DMS 273 treated with DMSO at 0.1 percent for 48 hours (cell line): ENCODE results near the gene EGFR.

Source experiments
- DNase-seq: peaks from one replicate; lab custom pipeline; 2025; lab: John Stamatoyannopoulos, UW

Gene EGFR

DNA sequence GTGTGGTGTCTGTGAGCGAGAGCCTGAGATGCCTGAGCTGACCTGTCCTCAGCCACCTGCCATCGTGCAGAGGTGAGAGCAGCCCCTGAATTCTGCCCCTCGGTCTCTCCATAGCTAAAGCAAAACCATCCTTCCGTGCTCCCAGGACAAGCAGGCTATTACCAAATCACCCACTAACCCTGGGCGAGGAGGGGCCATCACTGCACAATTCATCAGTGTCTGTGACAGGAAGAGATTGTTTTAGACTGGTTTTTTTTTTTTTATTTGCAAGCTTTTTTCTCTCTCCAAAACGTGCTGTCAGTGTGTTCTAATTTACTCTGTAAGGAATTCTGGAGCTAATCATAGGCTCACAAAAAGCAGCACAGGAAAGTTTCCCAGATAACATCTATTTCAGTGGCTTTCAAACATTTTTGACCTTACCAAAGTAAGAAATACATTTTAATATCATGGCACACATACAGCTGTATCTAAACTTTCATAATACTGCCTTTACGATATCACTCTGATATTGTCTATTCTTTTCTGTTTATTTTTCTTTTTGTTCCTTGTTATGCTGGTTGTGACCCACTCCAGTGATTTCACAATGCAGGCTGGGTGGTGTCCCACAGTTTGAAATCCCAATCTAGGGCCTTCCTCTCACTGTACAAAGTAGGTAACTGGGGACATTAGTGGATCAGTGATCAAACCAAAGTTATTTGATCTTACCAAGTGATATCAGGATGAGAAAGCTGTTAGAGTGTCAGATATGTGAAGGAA lies 62.8 kb downstream of the EGFR start:
- DNase-seq = no peak

DNA sequence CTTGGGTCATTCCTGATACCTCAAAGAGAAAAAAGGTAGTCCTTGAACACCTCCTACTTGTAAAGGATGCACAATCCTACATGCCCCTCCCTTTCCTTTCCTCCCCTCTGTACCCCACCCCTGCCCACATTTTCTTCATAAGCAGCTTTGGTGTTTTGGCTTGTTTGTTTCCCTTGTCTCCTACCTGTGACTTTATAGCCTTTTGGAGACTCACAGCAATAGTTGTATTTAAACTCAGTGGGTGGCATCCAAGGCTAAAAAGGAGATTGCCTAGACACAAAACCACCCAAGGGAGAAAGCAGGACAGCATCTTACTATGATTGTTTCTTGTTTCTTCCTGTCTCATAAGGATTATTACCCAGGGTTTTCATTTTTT lies 63.4 kb downstream of the EGFR start:
- no peak for DNase-seq

DNA sequence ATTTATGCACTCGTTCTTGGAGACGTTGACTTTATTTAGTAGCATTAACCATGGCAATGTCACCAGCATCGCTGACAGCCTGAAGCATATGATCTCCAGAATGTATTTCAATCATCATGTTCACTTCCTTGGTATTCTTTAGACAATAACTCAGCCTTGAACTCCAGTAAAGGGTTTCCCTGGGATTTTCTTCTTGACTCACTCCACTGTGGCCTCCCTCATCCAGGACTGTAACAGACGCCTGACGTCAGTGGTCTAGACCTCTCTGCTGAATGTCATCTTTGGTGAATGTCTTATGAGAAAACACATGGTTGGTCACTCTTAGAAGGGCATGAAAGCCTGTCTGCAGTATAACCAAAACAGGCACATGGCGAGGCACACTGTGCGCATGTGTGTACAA lies 64.4 kb downstream of the EGFR start:
- no peak for DNase-seq

DNA sequence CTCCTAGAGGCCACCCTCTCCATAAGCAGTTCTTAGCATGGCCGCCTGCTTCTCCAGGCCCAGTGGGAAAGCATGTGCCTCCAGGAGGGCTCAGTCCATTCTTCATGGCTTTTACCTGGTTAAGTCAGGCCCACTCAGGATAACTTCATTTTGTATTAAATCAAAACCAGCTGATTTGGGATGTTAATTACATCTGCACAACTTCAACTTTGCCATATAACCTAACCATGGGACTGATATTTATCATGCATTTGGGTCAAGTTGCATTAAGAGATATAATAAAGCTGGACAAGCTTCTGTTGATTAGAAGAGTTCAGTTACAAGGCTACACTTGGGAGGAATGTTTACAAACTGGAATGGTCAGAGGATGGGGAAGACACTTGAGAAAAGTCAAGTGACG lies 65.5 kb downstream of the EGFR start:
- DNase-seq = no peak

DNA sequence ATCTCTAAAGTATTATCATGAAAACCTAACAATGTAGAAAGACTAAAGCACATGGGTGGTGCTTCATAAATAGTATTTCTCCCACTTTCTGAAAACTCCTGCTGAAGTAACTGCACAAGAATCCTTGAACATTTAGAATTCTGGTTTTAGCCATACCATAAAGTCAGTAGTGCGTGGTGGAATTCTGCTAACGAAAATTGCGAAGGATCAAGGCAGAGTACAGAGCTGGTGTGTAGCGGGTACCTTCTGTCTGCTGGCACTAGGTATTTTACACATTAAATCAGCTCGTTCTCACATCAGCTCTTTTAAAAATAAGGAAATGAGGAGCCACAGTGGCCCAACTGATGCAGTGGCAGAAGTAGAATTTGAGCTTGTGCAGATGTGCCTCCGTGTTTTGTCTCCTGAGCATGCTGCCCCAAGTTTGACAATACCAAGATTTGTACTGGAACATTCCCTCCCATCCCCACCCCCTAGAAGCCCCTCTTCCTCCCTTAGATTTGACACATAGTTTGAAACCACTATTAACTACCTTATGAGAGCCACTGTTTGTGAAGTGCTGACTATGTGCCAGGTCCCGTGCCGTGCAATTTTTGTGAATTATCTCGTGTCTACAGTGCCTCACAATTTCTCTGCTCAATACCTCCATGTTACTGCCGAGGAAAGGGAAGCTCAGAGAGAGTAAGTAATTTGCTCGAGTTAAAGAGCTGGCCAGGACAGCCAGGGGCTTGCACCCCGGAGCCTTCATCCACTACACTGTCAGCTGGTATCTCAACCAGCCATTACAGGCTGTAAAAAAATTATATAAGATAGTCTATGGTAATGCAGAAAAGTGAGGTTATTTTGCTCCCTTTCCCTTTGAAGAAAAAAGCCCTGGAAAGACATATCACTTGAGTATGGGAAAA lies 66.9 kb downstream of the EGFR start:
- DNase-seq = no peak

DNA sequence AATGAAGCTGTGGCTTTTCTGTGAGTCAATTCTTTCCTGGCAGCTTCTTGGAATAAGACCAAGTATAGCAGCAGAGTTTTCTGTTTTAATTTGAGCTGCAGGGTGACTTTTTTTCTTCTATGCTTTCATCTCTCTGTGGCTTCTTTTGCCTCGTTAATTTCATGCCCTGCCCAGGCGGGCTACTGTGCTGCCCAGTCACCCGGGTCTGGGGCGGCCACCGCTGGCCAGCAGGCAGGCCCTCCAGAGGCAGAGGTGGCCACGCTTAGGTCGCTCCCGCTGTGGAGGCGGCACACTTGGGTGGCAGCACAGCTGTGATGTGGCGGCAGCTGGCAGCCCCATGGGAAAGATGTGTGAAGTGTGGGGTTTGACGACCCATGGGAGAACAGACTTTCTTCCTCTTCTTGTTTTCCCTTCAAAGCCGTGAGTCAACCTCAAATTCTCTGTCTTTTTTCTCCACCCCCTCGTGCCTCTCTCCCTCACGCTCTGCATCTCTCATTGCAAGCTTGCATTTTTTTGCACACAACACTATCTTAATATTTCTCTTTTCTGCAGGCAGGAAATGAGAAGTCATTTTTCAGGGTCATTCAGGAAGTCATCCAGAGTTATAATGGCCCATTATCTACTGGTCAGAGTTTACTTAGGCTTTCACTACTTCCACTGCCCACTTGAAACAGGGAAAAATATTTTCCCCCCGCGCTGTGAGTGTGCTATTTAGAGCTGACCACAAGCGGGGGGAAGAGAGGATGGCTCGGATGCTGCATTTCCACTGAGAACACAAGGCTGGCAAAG lies 67.8 kb downstream of the EGFR start:
- DNase-seq = no peak

DNA sequence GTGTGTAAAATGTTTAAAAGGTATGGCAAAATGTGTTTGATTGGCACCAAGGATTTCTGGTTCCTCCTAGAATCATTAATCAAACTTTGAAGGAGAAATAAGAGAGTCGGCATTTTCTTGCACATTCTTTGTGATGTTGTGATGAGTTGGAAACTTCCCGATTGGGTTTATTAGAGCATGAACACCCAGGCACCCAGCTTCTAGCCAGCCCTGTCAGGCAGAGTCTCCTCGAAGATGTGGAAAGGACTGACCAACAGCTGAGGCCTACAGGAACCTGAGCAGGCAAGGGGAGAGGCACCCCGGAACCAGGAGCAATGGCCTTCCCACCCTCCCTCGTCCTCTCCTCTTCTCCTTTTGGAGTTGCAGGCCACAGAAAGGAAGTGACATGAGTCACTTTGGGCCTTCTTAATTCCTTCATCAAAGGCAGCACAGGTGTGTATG lies 68.7 kb downstream of the EGFR start:
- DNase-seq = no peak

DNA sequence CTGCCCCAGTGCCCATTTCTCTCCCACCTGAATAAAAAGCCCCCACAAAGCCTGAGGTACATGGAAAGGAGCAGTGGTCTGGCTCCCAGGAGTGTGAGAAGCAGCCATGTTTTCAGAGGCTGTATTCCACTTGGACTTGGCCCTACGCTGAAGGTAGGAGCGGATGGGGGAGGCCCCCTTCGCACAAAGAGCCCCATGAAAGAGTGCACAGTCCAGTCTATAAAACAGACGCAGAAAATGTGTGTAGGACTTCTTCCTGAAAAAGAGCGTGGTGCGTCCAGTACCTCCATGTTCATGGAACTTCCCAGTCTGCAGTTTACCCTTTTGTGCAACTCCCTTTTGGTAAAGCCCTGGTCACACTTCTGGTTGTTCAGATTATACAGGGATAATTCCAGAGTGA lies 69.3 kb downstream of the EGFR start:
- DNase-seq = no peak

DNA sequence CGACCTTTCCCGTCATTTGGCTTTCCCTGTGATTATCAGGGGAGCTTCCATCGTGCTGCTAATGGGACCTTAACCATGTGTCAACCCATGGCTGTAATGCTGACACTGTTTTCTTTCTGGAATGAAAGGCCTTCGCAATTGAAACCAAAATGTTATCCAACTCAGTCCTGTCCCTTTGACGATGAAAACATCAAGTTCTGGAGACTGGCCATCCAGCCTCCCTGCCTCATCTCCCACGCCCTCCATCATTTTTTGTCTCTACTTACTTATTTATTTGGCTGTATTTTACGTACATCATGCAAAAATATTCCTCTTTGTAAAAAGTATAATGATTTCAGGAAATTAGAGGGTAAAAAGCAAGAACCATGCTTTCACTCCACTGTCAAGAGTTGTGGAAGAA lies 69.8 kb downstream of the EGFR start:
- DNase-seq = no peak

DNA sequence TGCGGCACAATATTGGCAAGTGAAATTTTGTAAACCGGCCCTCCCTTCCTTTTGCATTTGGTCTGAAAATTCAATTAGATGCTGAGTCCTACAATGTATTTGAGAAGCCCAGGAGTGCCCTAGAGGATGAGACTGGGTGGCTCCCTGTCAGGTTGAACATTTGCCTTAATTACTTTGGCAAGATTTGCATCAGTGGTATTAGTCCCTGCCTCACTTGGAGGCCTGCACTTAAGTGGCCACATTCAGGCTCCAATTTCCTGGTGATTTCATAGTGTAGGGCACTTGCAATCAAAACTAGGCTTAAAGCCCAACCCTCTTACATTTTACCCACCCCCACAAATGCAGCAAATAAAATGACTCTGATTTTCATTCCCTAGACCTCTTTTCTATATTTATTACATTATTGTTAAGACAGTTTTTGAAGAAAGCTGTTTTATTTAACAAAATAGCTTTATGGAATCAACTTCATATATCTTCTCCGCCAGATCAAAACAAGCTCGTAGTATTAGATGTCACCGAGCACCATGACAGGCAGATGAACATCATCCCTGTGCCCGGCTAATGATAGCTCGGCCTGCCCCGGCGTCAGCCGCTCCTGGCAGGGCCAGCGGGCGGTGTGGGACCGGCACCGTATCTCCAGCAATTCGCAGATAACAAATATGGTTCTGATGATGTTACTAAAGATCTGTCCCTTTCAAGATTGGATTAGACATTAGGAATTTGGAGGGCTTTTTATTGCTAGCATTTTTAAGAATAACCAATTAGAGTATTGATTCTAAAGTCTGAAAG lies 73.6 kb downstream of the EGFR start:
- DNase-seq = no peak

DNA sequence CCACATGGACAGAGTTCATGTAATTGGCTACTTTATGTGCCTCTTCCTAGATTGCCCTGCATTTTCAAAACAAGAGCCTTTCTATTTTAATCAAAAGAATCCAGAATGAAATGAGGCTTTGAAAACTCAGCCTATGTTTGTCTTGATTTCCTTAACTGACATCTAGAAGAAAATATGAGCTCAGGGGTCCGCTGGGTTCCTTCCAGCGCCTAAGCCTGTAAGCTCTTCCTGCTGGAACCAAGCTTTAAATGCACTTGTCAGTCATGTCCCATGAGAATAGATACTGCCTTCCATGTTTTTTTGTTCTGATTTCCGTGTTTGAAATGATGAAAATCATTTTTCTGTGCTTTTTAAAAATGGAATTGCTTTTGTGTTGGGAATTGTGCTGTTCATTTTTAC lies 74.2 kb downstream of the EGFR start:
- no peak for DNase-seq

DNA sequence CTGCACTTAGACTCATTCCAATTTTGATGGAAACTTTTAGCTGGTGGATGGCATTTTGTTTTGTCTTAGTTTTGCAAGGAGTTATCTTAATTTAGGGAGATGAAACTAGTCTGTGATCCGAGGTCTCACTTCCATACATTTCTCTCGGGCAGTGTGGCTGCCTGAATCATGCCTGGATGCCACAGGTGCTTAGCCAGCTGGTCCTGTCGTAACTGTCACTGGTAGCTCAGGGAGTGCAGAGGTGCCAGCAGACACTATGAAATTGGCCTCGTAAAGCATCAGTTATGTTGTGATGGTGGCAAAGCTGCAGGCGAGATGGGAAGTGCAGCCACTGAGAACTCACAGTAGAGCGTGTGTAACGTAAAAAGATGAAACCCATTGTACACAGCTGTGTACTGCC lies 74.9 kb downstream of the EGFR start:
- DNase-seq = no peak

DNA sequence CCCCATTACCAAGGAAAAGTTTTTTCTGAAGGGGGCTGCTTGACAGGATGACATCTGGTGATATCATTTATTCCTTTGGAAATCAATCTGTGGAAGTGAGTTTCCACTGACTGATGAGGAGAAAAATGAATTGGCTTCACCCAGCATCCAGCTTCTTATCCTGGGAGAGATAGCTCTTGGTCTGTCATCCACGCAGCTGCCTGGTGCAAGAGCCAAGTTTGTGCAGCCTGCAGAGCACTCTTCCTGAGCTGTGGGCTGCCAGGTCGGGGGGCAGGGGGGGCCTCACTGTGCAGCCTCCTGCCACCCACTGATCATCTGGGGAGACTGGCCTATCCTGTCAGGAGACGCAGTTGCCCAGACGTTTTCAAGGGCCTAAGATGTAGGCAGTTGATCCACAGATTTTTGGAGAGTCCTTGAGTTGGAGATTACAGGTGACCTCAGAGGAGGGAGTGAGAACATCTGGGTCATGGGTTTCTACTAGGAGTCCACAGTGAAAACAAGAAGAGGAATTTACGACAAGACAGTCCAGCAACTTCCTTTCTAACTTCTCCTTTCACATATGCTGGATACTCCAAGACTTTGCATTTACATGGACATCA lies 75.4 kb downstream of the EGFR start:
- DNase-seq = no peak

DNA sequence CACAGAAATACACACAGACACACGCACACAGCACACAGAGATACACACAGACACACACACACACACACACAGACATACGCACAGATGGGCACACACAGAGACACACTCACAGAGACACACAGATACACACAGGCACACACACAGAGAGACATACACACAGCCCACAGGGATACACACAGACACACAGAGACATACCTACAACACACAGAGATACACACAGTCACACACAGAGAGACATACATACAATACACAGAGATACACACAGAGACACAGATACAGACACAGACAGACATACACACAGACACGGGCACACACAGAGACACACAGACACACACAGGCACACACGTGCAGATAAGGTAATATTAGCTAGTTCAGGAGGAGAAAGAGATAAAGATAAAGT lies 76.9 kb downstream of the EGFR start:
- DNase-seq = no peak

DNA sequence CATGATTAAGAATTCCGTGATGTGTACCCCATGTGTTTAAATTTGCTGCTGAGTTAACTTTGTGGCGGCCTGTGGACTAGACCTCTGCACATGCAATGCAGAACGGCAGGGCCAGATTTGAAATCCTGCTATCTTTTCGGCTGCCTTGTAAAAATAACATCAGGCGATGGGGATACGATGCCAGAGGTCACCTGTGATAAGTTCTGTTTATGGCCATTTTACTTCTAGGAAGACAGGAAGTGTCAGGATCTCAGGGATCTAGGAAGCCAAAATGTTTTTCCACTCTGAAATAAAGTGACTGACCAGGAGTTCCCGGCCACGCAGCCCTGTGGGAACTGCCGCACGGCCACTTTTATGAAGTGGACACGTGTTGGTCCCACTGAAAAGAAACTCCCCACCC lies 77.5 kb downstream of the EGFR start:
- DNase-seq = no peak

DNA sequence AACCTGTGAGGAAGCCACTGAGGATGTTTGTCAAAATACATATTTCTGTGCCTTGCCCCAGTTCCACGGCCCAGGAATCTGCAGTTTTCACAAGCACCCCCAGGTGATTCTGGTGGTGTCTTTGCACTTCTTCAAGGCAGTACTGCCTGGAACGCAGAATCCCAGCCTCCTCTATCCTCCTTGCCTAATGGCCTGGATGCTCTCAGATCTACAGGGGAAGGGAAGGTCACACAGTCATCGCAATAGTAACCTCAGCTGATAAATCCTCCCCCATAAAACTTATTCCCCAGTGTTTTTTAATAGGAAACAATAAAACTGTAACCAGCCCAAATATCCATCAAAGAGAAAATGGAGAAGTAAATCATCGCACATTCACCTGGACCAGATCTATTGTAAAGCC lies 78.3 kb downstream of the EGFR start:
- no peak for DNase-seq

DNA sequence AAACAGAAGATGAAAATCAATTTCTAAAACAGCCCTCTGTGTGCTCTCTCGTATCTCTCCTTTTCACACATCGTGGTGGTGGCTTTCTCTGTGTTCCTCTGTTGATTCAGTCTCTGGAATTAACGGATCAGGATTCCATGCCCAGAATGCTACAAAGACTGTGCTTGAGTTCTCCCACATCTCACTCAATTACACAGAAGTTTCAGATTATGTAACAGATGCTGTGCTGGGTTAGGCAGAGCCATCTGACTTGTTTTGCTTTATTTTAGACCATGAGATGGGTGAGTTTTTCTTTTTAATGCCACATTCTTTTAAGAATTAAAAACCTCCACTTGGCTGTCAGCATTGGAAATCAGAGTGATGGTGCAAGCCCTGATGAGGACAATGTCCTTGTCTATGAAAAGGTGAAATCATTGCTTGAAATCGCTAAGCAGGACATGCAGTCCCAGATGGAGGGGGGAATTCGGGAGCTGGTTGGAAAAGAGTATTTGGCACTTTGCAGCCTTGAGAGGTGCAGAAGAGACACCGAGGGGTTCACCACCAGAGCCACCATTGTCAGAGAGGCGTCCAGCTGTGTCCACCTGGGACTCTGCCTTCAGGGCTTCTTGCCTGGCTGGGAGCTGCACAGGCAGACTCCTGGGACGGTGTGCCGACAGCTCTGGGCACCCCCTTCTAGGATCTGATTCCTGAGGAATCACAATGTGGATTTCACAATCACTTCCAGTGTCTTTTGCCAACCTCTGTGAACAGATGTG lies 80.4 kb downstream of the EGFR start:
- no peak for DNase-seq

DNA sequence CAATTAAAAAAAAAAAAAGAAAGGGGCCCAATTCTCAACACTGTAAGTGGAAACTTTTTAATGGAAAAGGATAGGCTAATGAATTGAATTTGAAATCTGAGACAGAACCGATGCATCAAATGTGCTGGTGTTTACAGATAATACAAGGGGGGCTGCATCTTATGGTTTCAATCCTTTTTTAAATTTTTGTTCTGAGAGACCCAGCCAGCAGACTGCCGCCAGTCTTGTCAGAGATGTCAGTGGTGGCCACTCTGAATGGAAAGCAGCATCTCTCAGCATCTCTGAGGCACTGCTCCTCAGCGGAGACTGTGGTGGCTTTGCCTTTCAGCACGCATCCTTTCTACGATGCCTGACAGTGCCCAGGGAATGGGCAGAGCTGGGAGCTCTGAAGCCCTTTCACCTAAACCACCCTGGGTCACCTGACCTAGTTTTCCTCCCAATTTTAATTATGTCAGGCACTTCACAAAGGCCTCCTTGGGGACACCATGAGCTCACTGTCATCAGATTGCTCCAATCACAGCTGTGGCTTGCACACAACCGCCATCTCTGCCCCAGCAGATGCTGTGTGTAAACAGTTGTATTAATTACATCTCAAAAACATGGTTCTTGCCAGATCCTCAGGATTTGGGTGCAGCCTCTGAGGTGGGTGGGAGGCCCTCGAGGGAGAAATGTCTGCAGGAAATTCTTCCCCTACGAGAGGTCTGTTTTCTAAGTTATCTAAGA lies 81.2 kb downstream of the EGFR start:
- no peak for DNase-seq

DNA sequence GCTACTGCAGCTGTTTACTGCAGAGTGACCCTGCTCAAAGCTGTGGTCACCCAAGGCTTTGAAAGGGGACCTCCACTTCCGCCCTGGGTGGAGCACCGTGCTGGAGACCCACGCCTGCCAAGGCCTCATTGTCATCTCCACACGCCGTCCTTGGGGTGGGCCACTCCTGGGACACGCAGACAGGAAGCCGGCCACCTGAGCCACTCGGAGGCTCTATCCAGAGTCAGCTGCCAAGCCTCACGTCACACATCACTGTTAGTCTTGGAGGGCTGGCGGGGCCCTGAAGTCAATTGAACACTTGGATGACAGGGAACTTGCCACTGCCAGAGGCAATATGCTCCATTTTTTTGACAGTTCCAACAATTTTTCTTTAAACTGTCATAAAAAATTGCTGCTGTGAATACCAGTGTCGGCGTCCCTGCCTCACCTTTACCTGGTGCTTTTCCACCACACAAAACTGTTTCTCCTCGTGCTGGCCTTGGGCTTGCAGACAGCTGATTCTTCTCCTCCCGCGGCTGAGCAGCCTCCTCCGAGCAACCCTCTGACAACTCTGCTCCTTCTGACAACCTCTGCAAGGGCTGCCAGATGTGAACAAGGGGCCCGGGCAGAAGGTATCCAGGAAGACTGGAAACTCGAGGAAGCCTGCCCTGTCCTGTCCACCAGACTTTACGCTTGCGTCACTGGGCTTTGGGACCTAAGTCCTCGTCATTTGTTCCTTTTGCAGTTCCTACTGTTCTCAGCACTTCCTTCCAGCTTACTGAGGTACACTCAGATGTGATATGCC lies 81.9 kb downstream of the EGFR start:
- DNase-seq = no peak
